Upper lobe of left lung (tissue), 4 donors: ENCODE results near the gene ITGA11.

Experiments used
- POLR2A ChIP-seq, 4 donors: fragments of 450-650 bp; IDR thresholded peaks; one replicate each; pipeline ENCODE4 v1.5.1; 2016 to 2017; ENCODE audit warnings: antibody characterized with exemption in 4 of 4, mild to moderate bottlenecking in 2 of 4
- TF ChIP-seq, protein P1 (sequence below), 6 experiments: fragments of 450-650 bp in 4 of 6; fragments of 200-600 bp in 2 of 6; sonication (generic) in 2 of 6; IDR thresholded peaks; one replicate each; pipeline ENCODE4 v1.5.1; 2016 to 2019; ENCODE audit warnings: antibody characterized with exemption in 6 of 6

- TF ChIP-seq POLR2A (IDR thresholded peaks at IDR 0.05): no peak
- TF ChIP-seq, protein P1, sequence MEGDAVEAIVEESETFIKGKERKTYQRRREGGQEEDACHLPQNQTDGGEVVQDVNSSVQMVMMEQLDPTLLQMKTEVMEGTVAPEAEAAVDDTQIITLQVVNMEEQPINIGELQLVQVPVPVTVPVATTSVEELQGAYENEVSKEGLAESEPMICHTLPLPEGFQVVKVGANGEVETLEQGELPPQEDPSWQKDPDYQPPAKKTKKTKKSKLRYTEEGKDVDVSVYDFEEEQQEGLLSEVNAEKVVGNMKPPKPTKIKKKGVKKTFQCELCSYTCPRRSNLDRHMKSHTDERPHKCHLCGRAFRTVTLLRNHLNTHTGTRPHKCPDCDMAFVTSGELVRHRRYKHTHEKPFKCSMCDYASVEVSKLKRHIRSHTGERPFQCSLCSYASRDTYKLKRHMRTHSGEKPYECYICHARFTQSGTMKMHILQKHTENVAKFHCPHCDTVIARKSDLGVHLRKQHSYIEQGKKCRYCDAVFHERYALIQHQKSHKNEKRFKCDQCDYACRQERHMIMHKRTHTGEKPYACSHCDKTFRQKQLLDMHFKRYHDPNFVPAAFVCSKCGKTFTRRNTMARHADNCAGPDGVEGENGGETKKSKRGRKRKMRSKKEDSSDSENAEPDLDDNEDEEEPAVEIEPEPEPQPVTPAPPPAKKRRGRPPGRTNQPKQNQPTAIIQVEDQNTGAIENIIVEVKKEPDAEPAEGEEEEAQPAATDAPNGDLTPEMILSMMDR (IDR thresholded peaks at IDR 0.05): no peak
Observed at GRCh38 chr15:68404056-68404798, 27.7 kb downstream of the ITGA11 start.
